Loucy (cell line): ENCODE data around the gene NRCAM.

Experiments
- CTCF ChIP-seq: fragments of 200-600 bp; sonication (generic); conservative IDR thresholded peaks from 2 replicates; pipeline ENCODE4 v1.5.1; 2014; ENCODE audit warnings: mild to moderate bottlenecking, antibody characterized with exemption, low read length
- EZH2phosphoT487 ChIP-seq: fragments of 200-600 bp; IDR thresholded peaks from 2 replicates; pipeline ENCODE4 v1.6.1; 2018; ENCODE audit warnings: antibody characterized with exemption, mild to moderate bottlenecking, moderate library complexity, borderline replicate concordance

GRCh38 chr7:108313086-108313485, 143.2 kb downstream of the NRCAM start:
- TF ChIP-seq EZH2phosphoT487, result no peak
- no peak for TF ChIP-seq CTCF
